HCT116 (cell line): ENCODE data around the gene ATN1. TPM values are rescaled to one million over a fixed set of nuclear protein-coding genes. Genes with fewer than 3 reads are reported as not detected.

ENCODE experiments used
- ATAC-seq: fragments of 200-7000 bp; cut with Tn5 transposase; 2 replicates; pipeline ENCODE4 v1.9.1; 2020; ENCODE audit warnings: mild to moderate bottlenecking, moderate library complexity
- BruUV-seq: library from RNA; stranded (reverse); fragments of 400-500 nt; replicated peaks from 2 replicates; lab custom pipeline; 2021; lab: Mats Ljungman, UMichigan
- CTCF ChIA-PET: fragments of 300-600 bp; sonication (Branson Sonifier 250); formaldehyde crosslinking; loops from one replicate; lab custom pipeline; 2021; ENCODE audit warnings: antibody characterized with exemption; lab: Charles Lee
- POLR2A ChIA-PET: fragments of 300-600, 350-600 bp; sonication (Branson Sonifier 250); formaldehyde crosslinking; loops from one replicate; lab custom pipeline; 2021; ENCODE audit warnings: antibody characterized with exemption; lab: Charles Lee
- RAD21 ChIA-PET, 2 experiments: fragments of 300-600 bp; sonication (Branson Sonifier 250); formaldehyde crosslinking; loops; one replicate each; lab custom pipeline; 2023; ENCODE audit warnings: low total read pairs in 2 of 2; ENCODE audit not compliant: uncharacterized antibody in 2 of 2, unreplicated experiment in 2 of 2, low non-redundant PET in 1 of 2; lab: Charles Lee
- DNase-seq: peaks from one replicate; pipeline ENCODE4 v3.0.0-alpha.2; 2010; ENCODE audit warnings: low read depth, low spot score
- H2AFZ ChIP-seq: fragments of 200-600 bp; shearing (Covaris generic), sonication (generic); 2 replicates; pipeline ENCODE4 v1.6.1; 2017; ENCODE audit warnings: low read depth, mixed run types, mixed read lengths, antibody characterized with exemption, low read length; ENCODE audit not compliant: poor library complexity, severe bottlenecking
- H3K27ac ChIP-seq: 2 replicates; pipeline ENCODE4 v1.5.1; 2012; ENCODE audit warnings: low read depth, low read length
- H3K27me3 ChIP-seq: fragments of 200-600 bp; sonication (generic); 2 replicates; pipeline ENCODE4 v1.6.1; 2016; ENCODE audit warnings: mixed run types, low read length, mixed read lengths; ENCODE audit not compliant: insufficient read depth
- H3K36me3 ChIP-seq, 2 experiments: fragments of 200-500 bp in 1 of 2; fragments of 200-600 bp in 1 of 2; sonication (Bioruptor generic) in 1 of 2; sonication (generic) in 1 of 2; 2 replicates each; pipeline versions ENCODE4 v1.5.1 to v1.6.1; 2014 to 2016; ENCODE audit warnings: low read length in 2 of 2, inconsistent platforms in 1 of 2, mixed read lengths in 1 of 2, mixed run types in 1 of 2; ENCODE audit not compliant: insufficient read depth in 2 of 2, control insufficient read depth in 1 of 2
- H3K4me1 ChIP-seq, 2 experiments: fragments of 200-600 bp in 1 of 2; sonication (generic) in 1 of 2; 2 replicates each; pipeline versions ENCODE4 v1.5.1 to v1.6.1; 2012 to 2017; ENCODE audit warnings: low read length in 2 of 2, inconsistent platforms in 1 of 2, mild to moderate bottlenecking in 1 of 2, mixed read lengths in 1 of 2, mixed run types in 1 of 2, moderate library complexity in 1 of 2; ENCODE audit not compliant: insufficient read depth in 2 of 2, control insufficient read depth in 1 of 2
- H3K4me2 ChIP-seq: fragments of 200-600 bp; sonication (generic); 2 replicates; pipeline ENCODE4 v1.6.1; 2017; ENCODE audit warnings: mixed run types, low read length, mixed read lengths
- H3K4me3 ChIP-seq, 2 experiments: fragments of 200-600 bp in 1 of 2; sonication (generic) in 1 of 2; replicated peaks in 1 of 2; 2 replicates each; pipeline ENCODE4 v1.5.1; 2011 to 2016; ENCODE audit warnings: low read length in 2 of 2, control low read depth in 1 of 2, low read depth in 1 of 2, mild to moderate bottlenecking in 1 of 2, mixed read lengths in 1 of 2, mixed run types in 1 of 2
- H3K79me2 ChIP-seq: fragments of 200-600 bp; sonication (generic); 2 replicates; pipeline ENCODE4 v1.6.1; 2017; ENCODE audit warnings: mild to moderate bottlenecking, mixed run types, low read length, moderate library complexity, mixed read lengths; ENCODE audit not compliant: insufficient read depth
- H3K9ac ChIP-seq: fragments of 200-600 bp; sonication (generic); 2 replicates; pipeline ENCODE4 v1.6.1; 2016; ENCODE audit warnings: low read length, mixed read lengths
- H3K9me2 ChIP-seq: fragments of 200-600 bp; sonication (generic), shearing (Covaris generic); 2 replicates; pipeline ENCODE4 v1.6.1; 2017; ENCODE audit warnings: mixed run types, mild to moderate bottlenecking, moderate library complexity; ENCODE audit not compliant: insufficient read depth
- H3K9me3 ChIP-seq, 2 experiments: fragments of 200-500 bp in 1 of 2; fragments of 200-600 bp in 1 of 2; sonication (Bioruptor generic) in 1 of 2; sonication (generic) in 1 of 2; 2 replicates each; pipeline ENCODE4 v1.6.1; 2014 to 2017; ENCODE audit warnings: low read length in 2 of 2, mixed read lengths in 2 of 2, inconsistent platforms in 1 of 2, low read depth in 1 of 2, mild to moderate bottlenecking in 1 of 2, mixed run types in 1 of 2, moderate library complexity in 1 of 2; ENCODE audit not compliant: control insufficient read depth in 1 of 2, insufficient read depth in 1 of 2
- H4K20me1 ChIP-seq: fragments of 200-600 bp; sonication (generic), shearing (Covaris generic); 2 replicates; pipeline ENCODE4 v1.6.1; 2017; ENCODE audit warnings: mixed run types, mild to moderate bottlenecking, moderate library complexity; ENCODE audit not compliant: insufficient read depth
- CBX3 ChIP-seq: IDR thresholded peaks from 2 replicates; pipeline ENCODE4 v1.6.1; 2012; ENCODE audit warnings: low read depth
- CEBPB ChIP-seq: IDR thresholded peaks from 2 replicates; pipeline ENCODE4 v1.6.1; 2012; ENCODE audit warnings: low read depth
- CTCF ChIP-seq, 3 experiments: fragments of 200-600 bp in 1 of 3; sonication (generic) in 1 of 3; IDR thresholded peaks in 2 of 3; conservative IDR thresholded peaks in 1 of 3; 2 replicates each; pipeline ENCODE4 v1.5.1; 2012 to 2017; ENCODE audit warnings: low read depth in 2 of 3, low read length in 2 of 3, antibody characterized with exemption in 1 of 3, borderline replicate concordance in 1 of 3, control low read depth in 1 of 3, mild to moderate bottlenecking in 1 of 3, mixed read lengths in 1 of 3, mixed run types in 1 of 3, moderate library complexity in 1 of 3; ENCODE audit not compliant: insufficient read depth in 1 of 3
- FOSL1 ChIP-seq: IDR thresholded peaks from 2 replicates; pipeline ENCODE4 v1.6.1; 2012; ENCODE audit warnings: low read depth
- JUND ChIP-seq: IDR thresholded peaks from 2 replicates; pipeline ENCODE4 v1.6.1; 2012
- POLR2A ChIP-seq: IDR thresholded peaks from 2 replicates; pipeline ENCODE4 v1.7.0; 2011; ENCODE audit warnings: borderline replicate concordance; ENCODE audit not compliant: insufficient read depth, insufficient read length; ENCODE audit errors: extremely low read depth
- POLR2AphosphoS5 ChIP-seq: IDR thresholded peaks from 2 replicates; pipeline ENCODE4 v1.6.1; 2011; ENCODE audit warnings: mild to moderate bottlenecking, low read depth, low read length, moderate library complexity
- RAD21 ChIP-seq: IDR thresholded peaks from 2 replicates; pipeline ENCODE4 v1.6.1; 2012; ENCODE audit warnings: low read depth, mild to moderate bottlenecking
- REST ChIP-seq: IDR thresholded peaks from 2 replicates; pipeline ENCODE4 v1.6.1; 2012; ENCODE audit warnings: low read depth
- SP1 ChIP-seq: IDR thresholded peaks from 2 replicates; pipeline ENCODE4 v1.6.1; 2012; ENCODE audit warnings: low read depth
- SRF ChIP-seq: IDR thresholded peaks from 2 replicates; pipeline ENCODE4 v1.6.1; 2012; ENCODE audit warnings: low read depth
- TCF7L2 ChIP-seq: IDR thresholded peaks from 2 replicates; pipeline ENCODE4 v1.7.0; 2011; ENCODE audit warnings: borderline replicate concordance, inconsistent platforms; ENCODE audit not compliant: insufficient read depth, insufficient read length; ENCODE audit errors: extremely low read depth
- YY1 ChIP-seq: IDR thresholded peaks from 2 replicates; pipeline ENCODE4 v1.6.1; 2011; ENCODE audit warnings: low read length, low read depth, moderate library complexity, mild to moderate bottlenecking; ENCODE audit not compliant: insufficient replicate concordance; ENCODE audit errors: extremely low read depth
- ZBTB33 ChIP-seq: IDR thresholded peaks from 2 replicates; pipeline ENCODE4 v1.6.1; 2011; ENCODE audit warnings: mild to moderate bottlenecking, low read length, moderate library complexity; ENCODE audit not compliant: insufficient replicate concordance; ENCODE audit errors: extremely low read depth
- ZFX ChIP-seq: fragments of 450-650 bp; IDR thresholded peaks from 2 replicates; pipeline ENCODE4 v1.6.1; 2017
- ZNF274 ChIP-seq: fragments of 200-500 bp; sonication (Bioruptor generic); IDR thresholded peaks from 2 replicates; pipeline ENCODE4 v1.6.1; 2014; ENCODE audit warnings: mild to moderate bottlenecking, low read depth, low read length, inconsistent platforms
- intact Hi-C: fragments of 100-400 bp; cut with micrococcal nuclease; formaldehyde crosslinking; loops from 2 replicates; pipeline ENCODE4 v1.10.0; 2022
- total RNA-seq: library from RNA; stranded (reverse); gene quantifications from one replicate; pipeline ENCODE4 v1.2.1, GENCODE V29; 2021; ENCODE audit not compliant: unreplicated experiment

Gene ATN1
- total RNA-seq, 1 experiment from 2014 or later, result 104 TPM

GRCh38 chr12:6884539-6884938 is 43.2 kb upstream of the ATN1 start:
- H3K9ac ChIP-seq, result no peak overlapping the region
- RAD21 ChIA-PET, result no interaction called here
- no peak for DNase-seq
- H4K20me1 ChIP-seq, result no peaks in the 10 kb centered on the region
- H2AFZ ChIP-seq, result no peak overlapping the region
- TF ChIP-seq CEBPB (no peak), POLR2A (no peak), SP1 (no peak), FOSL1 (no peak), CBX3 (no peak), POLR2AphosphoS5 (no peak), REST (no peak), JUND (no peak), SRF (no peak), ZNF274 (no peak), CTCF (IDR thresholded peaks at IDR 0.05 in 2 of 3, conservative IDR thresholded peaks at IDR 0.05 in 1 of 3; ENCODE audit: borderline replicate concordance in 1 of 3, insufficient read depth in 1 of 3, low read depth in 2 of 3, low read length in 2 of 3) (no peak), RAD21 (no peak), ZBTB33 (no peak), ZFX (no peak), YY1 (no peak), TCF7L2 (no peak)
- peaks cover 12 to 19% of the 10 kb centered on the region in 2 experiments for H3K4me1 ChIP-seq
- H3K36me3 ChIP-seq, result peaks cover 0 to 4% of the 10 kb centered on the region in 2 experiments; a peak in 2 of 4 replicates
- BruUV-seq, result no TSS peak
- H3K4me3 ChIP-seq, result no peak overlapping the region
- POLR2A ChIA-PET, result no interaction called here
- H3K4me2 ChIP-seq, result no peak overlapping the region
- CTCF ChIA-PET, result interaction anchor here (2.5 kb wide), 1 partner anchor 12 kb away, joined by 7 read pairs; no protein-coding TSS in a partner anchor
- no peaks in the 10 kb centered on the region for H3K9me2 ChIP-seq
- H3K9me3 ChIP-seq, result no peaks in the 10 kb centered on the region
- H3K27me3 ChIP-seq, result no peaks in the 10 kb centered on the region
- no peaks in the 10 kb centered on the region for H3K79me2 ChIP-seq
- H3K27ac ChIP-seq, result no peak overlapping the region
- intact Hi-C loops, result no loop called here
- no peak for ATAC-seq
